ENCODE data around the gene POU2F3.
"Not testable (repeated sequence)": the region's sequence is repeated elsewhere in the genome, so short reads cannot be mapped to it uniquely, and the experiment has no call there.

Gene POU2F3

DNA sequence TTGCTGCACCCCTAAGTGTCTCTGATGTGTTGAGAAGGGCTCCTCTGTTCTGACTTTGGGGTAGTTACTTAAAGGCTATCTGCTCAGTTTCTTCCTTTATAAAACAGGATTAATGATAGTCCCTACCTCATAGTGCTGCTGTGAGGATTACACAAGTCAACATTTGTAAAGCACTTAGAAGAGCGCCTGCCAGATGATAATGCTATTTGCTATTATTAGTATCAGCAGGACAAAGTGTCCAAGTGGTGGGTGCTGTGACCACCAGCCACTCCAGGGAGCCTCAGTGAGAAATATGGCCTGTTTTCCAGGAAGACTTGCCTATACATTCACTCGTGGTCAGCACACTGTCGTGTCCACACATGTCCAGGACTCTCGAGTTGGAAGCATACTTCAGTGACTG, 16.2 kb downstream of the POU2F3 start:
- DNase-seq, result no peak

- DNase-seq, result no peak
Observed at GRCh38 chr11:120256779-120257178, 16.8 kb downstream of the POU2F3 start.

GRCh38 chr11:120257346-120257745, 17.4 kb downstream of the POU2F3 start:
- DNase-seq, result no peak

- DNase-seq, result no peak
Observed at GRCh38 chr11:120258661-120259060, 18.7 kb downstream of the POU2F3 start.

DNA sequence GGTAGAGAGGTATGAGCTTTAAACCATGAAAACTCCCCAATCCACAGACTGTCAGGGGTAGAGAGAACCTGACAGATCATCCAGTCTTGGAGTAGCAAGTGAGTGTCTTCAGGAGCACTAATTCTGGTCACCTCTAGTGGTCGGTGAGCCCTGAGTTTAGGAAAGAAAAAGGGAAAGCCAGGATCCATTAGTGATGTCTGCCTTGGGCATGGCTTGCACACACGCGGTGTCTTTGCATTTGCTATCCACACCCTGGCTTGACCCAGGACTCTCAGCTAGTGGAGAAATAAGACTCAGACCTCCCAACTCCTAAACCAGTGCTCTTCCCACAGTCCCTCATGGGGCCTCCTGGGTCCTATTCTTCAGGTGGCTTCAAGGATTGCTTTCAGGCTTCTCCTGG, 19.3 kb downstream of the POU2F3 start:
- DNase-seq, result no peak

DNA sequence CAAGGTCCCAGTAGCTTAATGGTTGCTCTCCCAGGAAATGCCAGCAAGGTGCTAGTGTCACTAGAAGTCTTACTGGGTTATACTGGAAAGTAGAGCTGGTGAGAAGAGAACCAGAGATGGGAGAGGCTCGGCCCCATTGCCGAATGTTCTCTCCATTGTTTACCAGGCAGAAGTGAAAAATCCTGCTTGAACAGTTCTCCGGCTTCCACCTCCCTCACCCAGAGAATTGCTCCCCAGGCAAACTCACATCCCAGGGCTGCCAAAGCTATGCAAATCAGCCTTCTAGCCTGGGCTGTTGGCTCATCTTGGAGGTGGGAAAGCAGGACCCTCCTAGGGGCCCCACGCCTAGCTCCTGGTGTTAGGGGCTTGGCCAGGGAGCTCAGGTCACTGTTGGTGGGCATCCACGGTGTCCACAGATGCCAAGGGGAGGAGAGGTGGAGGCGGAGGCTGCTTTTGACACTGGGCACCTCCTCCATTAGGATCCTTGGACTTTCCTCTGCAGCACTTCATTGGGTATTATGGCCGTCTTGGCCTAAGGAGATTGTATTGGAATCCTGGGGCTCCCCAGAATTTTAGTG, 20.1 kb downstream of the POU2F3 start:
- no peak for DNase-seq

DNA sequence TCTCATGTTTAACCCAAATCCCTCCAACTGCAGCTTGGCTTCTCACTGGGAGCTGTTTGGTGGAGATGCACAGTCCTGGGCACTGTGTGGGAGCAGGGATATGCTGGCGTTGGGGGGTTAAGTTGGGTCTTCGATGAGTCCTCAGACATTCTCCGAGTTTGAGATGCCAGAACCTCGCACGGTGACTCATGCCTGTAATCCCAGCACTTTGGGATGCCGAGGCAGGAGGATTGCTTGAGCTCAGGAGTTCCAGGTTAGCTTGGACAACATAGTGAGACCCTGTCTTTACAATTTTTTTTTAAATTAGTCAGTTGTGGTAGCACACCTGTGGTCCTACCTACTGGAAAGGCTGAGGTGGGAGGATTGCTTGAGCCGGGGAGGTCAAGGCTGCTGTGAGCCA, 20.7 kb downstream of the POU2F3 start:
- DNase-seq, result no peak

- DNase-seq, result no peak
Observed at GRCh38 chr11:120261321-120261720, 21.4 kb downstream of the POU2F3 start.

- DNase-seq, result no peak
Observed at GRCh38 chr11:120261931-120262330, 22.0 kb downstream of the POU2F3 start.

- DNase-seq, result no peak
Observed at GRCh38 chr11:120267319-120267718, 27.4 kb downstream of the POU2F3 start.

DNA sequence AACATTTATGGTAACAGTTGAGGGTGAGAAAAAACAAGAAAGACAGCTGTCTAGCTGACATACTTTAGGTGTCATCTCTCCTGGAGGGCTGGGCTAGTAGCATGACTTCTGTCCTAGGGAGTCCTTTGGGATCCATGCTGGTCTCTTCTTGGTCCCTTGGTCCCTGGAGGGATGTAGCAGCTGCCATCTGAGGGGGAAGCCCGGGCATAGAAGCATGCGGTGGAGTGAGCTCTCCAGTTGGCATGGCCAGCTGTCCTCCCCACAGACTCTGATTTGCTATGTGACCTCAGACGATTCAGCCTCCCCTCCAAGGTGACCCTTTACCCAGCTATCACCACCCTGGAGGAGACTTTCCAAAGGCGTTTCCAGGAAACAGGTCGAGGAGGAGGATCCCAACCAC, 28.7 kb downstream of the POU2F3 start:
- DNase-seq, result no peak

DNA sequence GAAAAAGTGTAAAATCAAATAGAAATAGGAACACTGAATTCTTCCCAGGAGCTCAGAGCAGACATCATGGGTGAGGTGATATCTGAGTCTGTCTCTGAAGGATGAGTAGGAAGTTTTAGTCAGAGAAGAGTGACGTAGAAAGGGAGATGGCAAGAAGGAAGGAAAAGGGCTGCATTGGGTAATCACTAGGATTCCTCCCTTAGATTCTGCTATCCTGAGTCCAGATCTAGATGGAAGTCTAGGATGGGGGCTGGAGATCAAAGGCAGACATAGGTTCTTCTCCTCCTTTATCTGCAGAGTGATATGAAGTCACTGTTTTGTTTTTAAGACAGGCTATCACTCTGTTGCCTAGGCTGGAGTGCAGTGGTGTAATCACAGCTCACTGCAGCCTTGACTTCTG, 30.4 kb downstream of the POU2F3 start:
- DNase-seq, result no peak

GRCh38 chr11:120271672-120272071, 31.7 kb downstream of the POU2F3 start:
- DNase-seq, result no peak

DNA sequence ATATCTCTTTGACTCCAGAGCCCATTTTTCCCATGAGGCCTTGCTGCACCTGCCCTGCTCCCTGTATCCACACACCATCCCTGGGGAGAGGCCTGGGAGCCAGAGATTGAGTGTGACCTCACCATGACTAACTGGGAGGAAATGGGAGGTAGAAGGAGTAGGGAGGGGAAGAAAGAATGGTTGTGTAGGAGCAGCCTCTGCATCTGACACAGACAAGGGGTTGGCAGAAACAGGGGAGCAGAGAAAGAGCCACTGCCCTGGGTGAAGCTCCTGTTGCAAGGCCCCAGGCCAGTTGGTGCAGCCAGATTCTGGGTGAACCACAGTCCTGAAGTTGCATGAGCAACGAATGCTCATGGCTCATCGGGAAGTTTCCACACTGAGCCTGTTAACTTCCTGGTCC, 32.4 kb downstream of the POU2F3 start:
- DNase-seq, result no peak

DNA sequence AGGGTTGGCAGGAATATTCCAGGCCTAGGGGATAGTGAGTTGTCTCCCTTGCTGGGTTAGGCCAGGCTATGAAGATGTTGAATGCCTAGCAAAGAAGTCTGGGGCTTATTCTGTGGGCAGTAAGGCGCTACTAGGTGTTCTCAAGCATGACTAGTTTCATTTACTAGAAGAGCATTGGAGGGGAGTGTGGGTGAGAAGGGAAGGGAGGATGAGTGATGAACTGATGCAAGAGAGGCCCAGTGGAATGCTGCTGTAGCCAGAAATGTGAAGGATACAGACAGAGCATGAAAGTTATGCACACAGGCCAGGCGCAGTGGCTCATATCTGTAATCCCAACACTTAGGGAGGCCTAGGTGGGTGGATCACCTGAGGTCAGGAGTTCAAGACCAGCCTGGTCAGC, 33.5 kb downstream of the POU2F3 start:
- no peak for DNase-seq

GRCh38 chr11:120273956-120274355, 34.0 kb downstream of the POU2F3 start:
- not testable (repeated sequence) for DNase-seq

DNA sequence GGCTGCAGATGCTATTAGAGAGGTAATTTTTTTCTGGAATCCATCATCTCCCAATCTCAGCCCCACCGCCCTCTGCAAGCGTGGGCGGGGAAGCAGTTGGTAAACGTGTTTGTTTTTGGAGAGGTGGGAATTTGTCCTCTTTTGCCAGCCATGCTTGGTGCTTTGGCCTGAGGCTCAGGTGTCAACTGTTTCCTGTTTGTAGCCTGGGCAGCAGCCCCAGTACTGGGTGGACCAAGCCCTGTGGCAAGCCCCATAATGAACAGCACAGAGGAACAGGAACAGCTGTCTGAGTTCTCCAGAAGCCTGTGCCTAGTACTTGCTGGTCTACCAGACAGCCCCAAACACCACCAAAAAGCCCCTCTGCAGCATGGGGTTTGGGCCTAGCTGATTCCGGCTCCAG, 39.6 kb downstream of the POU2F3 start:
- no peak for DNase-seq

GRCh38 chr11:120280600-120281051, 40.7 kb downstream of the POU2F3 start:
- no peak for DNase-seq

DNA sequence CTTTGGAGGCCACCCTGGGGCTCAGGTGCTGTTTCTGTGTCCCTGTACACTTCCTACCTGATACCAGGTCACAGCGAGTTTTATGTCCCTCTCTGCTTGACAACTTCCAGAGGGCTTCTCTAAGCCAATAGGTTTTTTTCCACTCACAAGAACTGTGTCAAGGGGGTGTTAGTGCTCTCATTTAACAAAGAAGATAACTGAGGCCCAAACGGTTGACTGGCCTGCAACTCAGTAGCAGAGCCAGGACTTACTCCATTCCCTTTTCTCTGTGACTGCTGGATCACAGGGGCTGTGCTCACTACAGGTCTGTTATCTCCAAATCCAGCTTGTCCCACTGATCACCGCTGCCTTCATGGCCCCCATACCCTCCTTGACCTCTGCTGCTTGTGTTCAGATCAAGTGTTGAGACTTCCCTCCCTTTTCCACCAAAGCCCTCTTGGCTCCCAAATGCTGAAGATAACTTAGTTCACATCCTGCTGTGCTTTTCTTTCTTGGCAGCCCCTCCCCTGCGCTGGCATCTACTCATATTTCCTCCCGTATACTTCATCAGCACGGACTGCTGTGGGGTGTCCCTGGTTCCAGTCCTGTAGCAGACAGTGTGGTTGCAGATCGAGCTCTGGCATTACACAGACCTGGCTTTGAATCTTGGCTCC, 41.3 kb downstream of the POU2F3 start:
- no peak for DNase-seq

DNA sequence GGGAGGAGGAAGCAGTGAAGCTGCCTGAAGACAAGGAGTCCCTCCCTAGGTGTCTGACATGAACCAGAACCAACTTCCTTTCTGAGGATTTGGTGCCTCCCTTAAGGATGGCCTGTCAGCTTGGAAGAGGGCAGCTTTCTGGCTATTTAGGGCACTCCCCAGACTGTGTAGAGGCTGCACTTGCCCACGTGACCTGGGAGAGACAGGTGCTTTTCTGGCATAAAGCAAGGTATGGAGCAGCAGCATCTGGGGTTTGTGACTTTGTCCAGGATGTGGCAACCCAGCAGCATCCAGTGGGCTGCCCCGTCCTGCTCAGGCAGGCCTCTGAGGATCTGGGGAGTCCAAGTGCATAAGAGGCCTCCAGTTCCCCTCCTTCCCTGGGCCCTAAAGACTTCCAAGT, 43.2 kb downstream of the POU2F3 start:
- no peak for DNase-seq

- DNase-seq, result no peak
Observed at GRCh38 chr11:120284272-120284671, 44.3 kb downstream of the POU2F3 start.

GRCh38 chr11:120285256-120285655, 45.3 kb downstream of the POU2F3 start:
- DNase-seq, result no peak

GRCh38 chr11:120288021-120288420, 48.1 kb downstream of the POU2F3 start:
- DNase-seq, result no peak

GRCh38 chr11:120289426-120289825, 49.5 kb downstream of the POU2F3 start:
- DNase-seq, result no peak

GRCh38 chr11:120290956-120291355, 51.0 kb downstream of the POU2F3 start:
- no peak for DNase-seq
